Left ventricle myocardium inferior (tissue), 1 donor: ENCODE data around the gene IQGAP2. TPM values are rescaled to one million over a fixed set of nuclear protein-coding genes. Genes with fewer than 3 reads are reported as not detected.

ENCODE experiments used
- DNase-seq: peaks from one replicate; pipeline ENCODE4 v3.0.0-alpha.2; 2020
- H3K27ac ChIP-seq: fragments of 200-600 bp; replicated peaks from 2 replicates; pipeline ENCODE4 v1.8.0; 2021
- H3K27me3 ChIP-seq: fragments of 200-600 bp; 2 replicates; pipeline ENCODE4 v1.8.0; 2021; ENCODE audit warnings: low read depth
- H3K36me3 ChIP-seq: fragments of 200-600 bp; 2 replicates; pipeline ENCODE4 v1.8.0; 2021
- H3K4me1 ChIP-seq: fragments of 200-600 bp; 2 replicates; pipeline ENCODE4 v1.8.0; 2021
- H3K4me3 ChIP-seq: fragments of 200-600 bp; 2 replicates; pipeline ENCODE4 v1.8.0; 2021; ENCODE audit warnings: mild to moderate bottlenecking, moderate library complexity
- H3K9me3 ChIP-seq: fragments of 200-600 bp; replicated peaks from 2 replicates; pipeline ENCODE4 v1.8.0; 2021
- intact Hi-C: fragments of 100-400 bp; cut with micrococcal nuclease; formaldehyde crosslinking; loops from one replicate; pipeline ENCODE4 v1.11.0; 2022
- total RNA-seq: library from RNA; stranded (reverse); fragmentation: NEBNext Ultra II Directional; extraction: Animal tissue kit (Norgen Biotek cat#: 25700); gene quantifications from one replicate; pipeline ENCODE4 v1.2.1, GENCODE V29; 2021
- TF ChIP-seq, protein P1 (sequence below): fragments of 200-600 bp; IDR thresholded peaks from 2 replicates; pipeline ENCODE4 v1.8.0; 2021; ENCODE audit warnings: antibody characterized with exemption, mild to moderate bottlenecking, borderline replicate concordance
- donor health status: DM: no; HTN: yes; CAD: no; lungs with severe emphysema.

IQGAP2 gene
- total RNA-seq, 1 donor from 2014 or later: 4.1 TPM

DNA sequence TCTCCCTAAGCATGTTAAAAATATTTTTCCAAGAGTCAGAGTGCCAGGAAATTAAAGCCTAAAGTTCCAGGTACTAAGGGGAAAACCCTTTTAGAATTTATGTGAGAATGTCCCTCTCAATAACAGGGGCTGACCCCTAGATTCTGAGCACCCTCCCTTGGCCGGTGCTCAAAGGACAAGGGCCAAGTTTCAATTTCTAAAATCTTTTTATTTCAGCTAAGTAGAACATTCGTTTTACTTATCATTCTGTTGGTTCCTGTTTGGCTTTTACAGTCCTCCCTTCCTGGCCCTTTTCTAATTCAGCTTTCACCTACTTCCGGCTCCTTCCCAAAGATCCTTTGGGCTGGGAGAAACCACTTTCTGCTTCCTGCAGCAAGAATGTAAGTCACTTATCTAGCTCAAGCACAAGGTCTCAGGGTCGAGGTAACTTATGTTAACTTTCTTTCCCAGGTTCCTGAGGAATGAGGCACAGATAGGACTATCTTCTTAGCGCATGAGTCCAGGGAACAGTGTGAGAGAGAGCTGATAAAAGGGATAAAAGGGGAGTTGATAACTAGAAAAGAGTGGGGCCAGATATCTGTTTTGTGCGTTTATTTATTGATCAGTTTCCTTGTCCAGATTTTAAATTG is 254.7 kb downstream of the IQGAP2 start:
- Histone ChIP-seq H3K4me1 (no peaks in the 10 kb centered on the region), H3K4me3 (no peak overlapping the region), H3K27ac (peak overlapping the region; percentile 0), H3K27me3 (no peaks in the 10 kb centered on the region), H3K36me3 (no peaks in the 10 kb centered on the region), H3K9me3 (no peaks in the 10 kb centered on the region)
- TF ChIP-seq, protein P1, sequence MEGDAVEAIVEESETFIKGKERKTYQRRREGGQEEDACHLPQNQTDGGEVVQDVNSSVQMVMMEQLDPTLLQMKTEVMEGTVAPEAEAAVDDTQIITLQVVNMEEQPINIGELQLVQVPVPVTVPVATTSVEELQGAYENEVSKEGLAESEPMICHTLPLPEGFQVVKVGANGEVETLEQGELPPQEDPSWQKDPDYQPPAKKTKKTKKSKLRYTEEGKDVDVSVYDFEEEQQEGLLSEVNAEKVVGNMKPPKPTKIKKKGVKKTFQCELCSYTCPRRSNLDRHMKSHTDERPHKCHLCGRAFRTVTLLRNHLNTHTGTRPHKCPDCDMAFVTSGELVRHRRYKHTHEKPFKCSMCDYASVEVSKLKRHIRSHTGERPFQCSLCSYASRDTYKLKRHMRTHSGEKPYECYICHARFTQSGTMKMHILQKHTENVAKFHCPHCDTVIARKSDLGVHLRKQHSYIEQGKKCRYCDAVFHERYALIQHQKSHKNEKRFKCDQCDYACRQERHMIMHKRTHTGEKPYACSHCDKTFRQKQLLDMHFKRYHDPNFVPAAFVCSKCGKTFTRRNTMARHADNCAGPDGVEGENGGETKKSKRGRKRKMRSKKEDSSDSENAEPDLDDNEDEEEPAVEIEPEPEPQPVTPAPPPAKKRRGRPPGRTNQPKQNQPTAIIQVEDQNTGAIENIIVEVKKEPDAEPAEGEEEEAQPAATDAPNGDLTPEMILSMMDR: no peak
- DNase-seq: no peak
- intact Hi-C loops: no loop called here

DNA sequence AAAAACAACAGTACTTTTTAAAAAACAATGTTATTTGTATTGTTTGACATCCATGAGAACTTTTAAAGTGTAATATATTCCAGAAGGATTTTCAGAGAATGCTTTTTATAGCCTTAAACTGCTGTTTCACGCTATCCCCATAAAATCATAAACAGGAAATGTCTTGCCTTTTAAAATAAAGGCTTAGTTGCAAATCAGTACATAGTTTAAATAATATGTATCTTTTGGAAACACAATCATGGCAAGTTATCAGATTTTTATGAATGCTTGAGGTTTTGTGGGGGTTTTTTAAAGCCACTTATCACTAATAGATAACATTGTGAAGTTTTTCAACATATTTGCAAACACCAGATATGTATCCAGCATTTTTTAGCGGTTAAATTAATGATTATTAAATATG is 257.3 kb downstream of the IQGAP2 start:
- no peaks in the 10 kb centered on the region for H3K4me1 ChIP-seq
- no peak for DNase-seq
- H3K9me3 ChIP-seq: no peaks in the 10 kb centered on the region
- H3K4me3 ChIP-seq: no peak overlapping the region
- H3K27ac ChIP-seq: no peak overlapping the region
- intact Hi-C loops: no loop called here
- H3K36me3 ChIP-seq: no peaks in the 10 kb centered on the region
- no peaks in the 10 kb centered on the region for H3K27me3 ChIP-seq
- TF ChIP-seq, protein P1: no peak

DNA sequence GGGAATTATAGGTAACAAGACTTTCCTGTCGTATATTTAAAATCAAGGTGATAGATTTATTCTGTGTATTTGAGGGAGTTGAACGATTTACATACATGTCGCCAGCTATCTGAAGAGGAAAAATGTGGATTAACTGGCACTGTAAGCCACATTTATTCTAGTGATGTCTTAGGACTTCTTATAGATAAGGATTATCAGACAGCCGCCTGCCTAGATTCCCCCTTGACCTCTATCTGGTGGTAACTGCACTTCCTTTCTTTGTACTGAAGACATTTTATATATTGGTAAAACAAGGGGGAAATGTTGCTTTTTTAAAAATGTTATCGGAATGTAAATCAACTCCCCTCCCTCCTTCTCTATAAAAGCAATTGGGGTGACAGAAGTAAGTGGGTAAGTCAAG is 259.4 kb downstream of the IQGAP2 start:
- intact Hi-C loops: no loop called here
- Histone ChIP-seq H3K4me1 (no peaks in the 10 kb centered on the region), H3K27ac (no peak overlapping the region), H3K36me3 (no peaks in the 10 kb centered on the region), H3K4me3 (no peak overlapping the region), H3K9me3 (no peaks in the 10 kb centered on the region), H3K27me3 (no peaks in the 10 kb centered on the region)
- TF ChIP-seq, protein P1: no peak
- DNase-seq: no peak

DNA sequence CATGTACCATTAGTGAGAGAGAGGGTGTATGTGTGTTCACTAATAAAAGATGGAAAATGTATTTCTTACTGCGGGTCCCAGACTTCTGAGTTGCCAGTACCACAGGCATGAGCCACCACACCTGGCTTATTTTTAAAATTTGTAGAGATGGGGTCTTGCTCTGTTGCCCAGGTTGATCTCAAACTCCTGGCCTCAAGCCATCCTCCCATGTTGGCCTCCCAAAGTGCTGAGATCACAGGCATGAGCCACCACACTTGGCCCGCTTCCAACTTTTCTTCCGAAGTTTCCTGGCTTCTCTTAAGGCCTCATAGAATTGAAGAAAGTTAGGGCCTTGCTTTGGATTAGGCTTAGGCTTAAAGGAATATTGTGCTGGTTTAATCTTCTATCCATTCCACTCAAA is 260.5 kb downstream of the IQGAP2 start:
- no peak overlapping the region for H3K4me3 ChIP-seq
- TF ChIP-seq, protein P1: no peak
- DNase-seq: no peak
- no peak overlapping the region for H3K27ac ChIP-seq
- H3K36me3 ChIP-seq: no peaks in the 10 kb centered on the region
- H3K27me3 ChIP-seq: no peaks in the 10 kb centered on the region
- intact Hi-C loops: no loop called here
- no peaks in the 10 kb centered on the region for H3K4me1 ChIP-seq
- H3K9me3 ChIP-seq: no peaks in the 10 kb centered on the region

DNA sequence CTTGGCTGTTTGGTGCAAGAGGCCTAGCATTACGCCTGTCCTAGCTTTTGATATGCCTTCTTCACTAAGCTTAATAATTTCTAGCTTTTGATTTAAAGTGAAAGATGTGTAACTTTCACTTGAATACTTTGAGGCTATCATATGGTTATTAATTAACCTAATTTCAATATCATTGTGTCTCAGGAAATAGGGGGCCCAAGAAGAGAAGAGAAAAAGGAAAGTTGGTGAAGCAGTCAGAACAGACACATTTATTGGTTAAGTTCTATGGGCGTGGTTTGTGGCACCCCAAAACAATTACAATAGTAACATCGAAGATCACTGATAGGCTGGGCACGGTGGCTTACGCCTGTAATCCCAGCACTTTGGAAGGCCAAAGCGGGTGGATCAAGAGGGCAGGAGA is 261.0 kb downstream of the IQGAP2 start:
- DNase-seq: no peak
- H3K27me3 ChIP-seq: no peaks in the 10 kb centered on the region
- H3K9me3 ChIP-seq: no peaks in the 10 kb centered on the region
- no peak overlapping the region for H3K27ac ChIP-seq
- H3K4me3 ChIP-seq: no peak overlapping the region
- TF ChIP-seq, protein P1: no peak
- H3K4me1 ChIP-seq: no peaks in the 10 kb centered on the region
- H3K36me3 ChIP-seq: no peaks in the 10 kb centered on the region
- intact Hi-C loops: no loop called here
